ENCODE results near the gene WASL. TPM values are rescaled to one million over a fixed set of nuclear protein-coding genes. Genes with fewer than 3 reads are reported as not detected.

Gene WASL
- total RNA-seq, 2 experiments from 2014 or later: 5.8 to 5.9 TPM

DNA sequence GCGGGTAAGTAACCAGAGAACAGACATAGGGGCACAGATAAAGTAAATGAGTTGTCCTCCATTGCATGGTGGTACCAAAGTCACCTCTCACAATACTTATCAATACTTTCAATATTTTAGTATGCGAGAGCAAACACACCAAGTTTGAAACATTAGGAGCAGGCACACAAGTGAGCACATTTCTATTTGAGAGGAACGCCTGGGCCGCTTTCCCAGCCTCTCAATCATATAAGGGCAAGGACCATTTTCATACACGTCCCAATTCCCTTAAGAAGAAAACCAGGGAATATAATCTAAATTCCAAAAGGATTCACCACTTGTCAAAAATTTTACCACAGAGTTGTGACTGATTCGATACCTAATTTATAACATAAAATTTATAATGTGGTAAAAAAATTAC, 85.6 kb downstream of the WASL start:
- Mint-ChIP-seq H3K4me1 (ENCODE audit: low read depth) (no peaks in the 10 kb centered on the region), H3K27me3 (peaks cover 12% of the 10 kb centered on the region), H3K9me3 (no peaks in the 10 kb centered on the region), H3K27ac (no peak overlapping the region), H3K36me3 (ENCODE audit: low read depth) (no peaks in the 10 kb centered on the region), H3K4me3 (no peak overlapping the region)
- ATAC-seq: no peak
- POLR2A ChIA-PET: interaction anchor here (0.6 kb wide), 1 partner anchor 85 kb away, joined by 3 read pairs; no protein-coding TSS in a partner anchor
- no peak for DNase-seq
- TF ChIP-seq, protein P1, sequence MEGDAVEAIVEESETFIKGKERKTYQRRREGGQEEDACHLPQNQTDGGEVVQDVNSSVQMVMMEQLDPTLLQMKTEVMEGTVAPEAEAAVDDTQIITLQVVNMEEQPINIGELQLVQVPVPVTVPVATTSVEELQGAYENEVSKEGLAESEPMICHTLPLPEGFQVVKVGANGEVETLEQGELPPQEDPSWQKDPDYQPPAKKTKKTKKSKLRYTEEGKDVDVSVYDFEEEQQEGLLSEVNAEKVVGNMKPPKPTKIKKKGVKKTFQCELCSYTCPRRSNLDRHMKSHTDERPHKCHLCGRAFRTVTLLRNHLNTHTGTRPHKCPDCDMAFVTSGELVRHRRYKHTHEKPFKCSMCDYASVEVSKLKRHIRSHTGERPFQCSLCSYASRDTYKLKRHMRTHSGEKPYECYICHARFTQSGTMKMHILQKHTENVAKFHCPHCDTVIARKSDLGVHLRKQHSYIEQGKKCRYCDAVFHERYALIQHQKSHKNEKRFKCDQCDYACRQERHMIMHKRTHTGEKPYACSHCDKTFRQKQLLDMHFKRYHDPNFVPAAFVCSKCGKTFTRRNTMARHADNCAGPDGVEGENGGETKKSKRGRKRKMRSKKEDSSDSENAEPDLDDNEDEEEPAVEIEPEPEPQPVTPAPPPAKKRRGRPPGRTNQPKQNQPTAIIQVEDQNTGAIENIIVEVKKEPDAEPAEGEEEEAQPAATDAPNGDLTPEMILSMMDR (IDR thresholded peaks at IDR 0.05): no peak
- CTCF ChIA-PET: no interaction called here
- intact Hi-C loops (cut with micrococcal nuclease): no loop called here

DNA sequence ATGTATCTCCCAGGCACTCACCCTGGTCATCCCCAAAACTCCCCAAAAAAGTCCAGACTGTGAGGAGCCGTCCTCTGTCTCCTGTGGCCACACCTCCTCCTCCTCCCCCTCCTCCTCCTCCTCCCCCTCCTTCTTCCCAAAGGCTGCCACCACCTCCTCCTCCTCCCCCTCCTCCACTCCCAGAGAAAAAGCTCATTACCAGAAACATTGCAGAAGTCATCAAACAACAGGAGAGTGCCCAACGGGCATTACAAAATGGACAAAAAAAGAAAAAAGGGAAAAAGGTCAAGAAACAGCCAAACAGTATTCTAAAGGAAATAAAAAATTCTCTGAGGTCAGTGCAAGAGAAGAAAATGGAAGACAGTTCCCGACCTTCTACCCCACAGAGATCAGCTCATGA, 86.0 kb downstream of the WASL start:
- intact Hi-C loops (cut with micrococcal nuclease): no loop called here
- ChIA-PET POLR2A (interaction anchor here (0.6 kb wide), 1 partner anchor 85 kb away, joined by 3 read pairs; no protein-coding TSS in a partner anchor), CTCF (no interaction called here)
- H3K9me3 Mint-ChIP-seq: no peaks in the 10 kb centered on the region
- no peak overlapping the region for H3K4me3 Mint-ChIP-seq
- no peak for ATAC-seq
- no peaks in the 10 kb centered on the region for H3K36me3 Mint-ChIP-seq (ENCODE audit: low read depth)
- H3K27ac Mint-ChIP-seq: no peak overlapping the region
- peaks cover 14% of the 10 kb centered on the region for H3K27me3 Mint-ChIP-seq
- TF ChIP-seq, protein P1 (IDR thresholded peaks at IDR 0.05): no peak
- DNase-seq: no peak
- no peaks in the 10 kb centered on the region for H3K4me1 Mint-ChIP-seq (ENCODE audit: low read depth)

GRCh38 chr7:123662293-123662692, 86.5 kb downstream of the WASL start:
- Mint-ChIP-seq H3K27ac (no peak overlapping the region), H3K36me3 (ENCODE audit: low read depth) (no peaks in the 10 kb centered on the region), H3K27me3 (peaks cover 14% of the 10 kb centered on the region), H3K4me1 (ENCODE audit: low read depth) (no peaks in the 10 kb centered on the region), H3K9me3 (no peaks in the 10 kb centered on the region), H3K4me3 (no peak overlapping the region)
- intact Hi-C loops (cut with micrococcal nuclease): no loop called here
- ChIA-PET POLR2A (no interaction called here), CTCF (no interaction called here)
- no peak for ATAC-seq
- TF ChIP-seq, protein P1 (IDR thresholded peaks at IDR 0.05): no peak
- no peak for DNase-seq

- Mint-ChIP-seq H3K4me3 (no peak overlapping the region), H3K27ac (no peak overlapping the region), H3K9me3 (no peaks in the 10 kb centered on the region), H3K36me3 (ENCODE audit: low read depth) (no peaks in the 10 kb centered on the region), H3K4me1 (ENCODE audit: low read depth) (no peaks in the 10 kb centered on the region), H3K27me3 (peaks cover 16% of the 10 kb centered on the region)
- ChIA-PET CTCF (no interaction called here), POLR2A (no interaction called here)
- ATAC-seq: no peak
- no peak for DNase-seq
- intact Hi-C loops (cut with micrococcal nuclease): no loop called here
- TF ChIP-seq, protein P1 (IDR thresholded peaks at IDR 0.05): no peak
Observed at GRCh38 chr7:123661765-123662164, 87.0 kb downstream of the WASL start.

- ATAC-seq: no peak
- no peaks in the 10 kb centered on the region for H3K9me3 Mint-ChIP-seq
- no peaks in the 10 kb centered on the region for H3K36me3 Mint-ChIP-seq (ENCODE audit: low read depth)
- TF ChIP-seq, protein P1 (IDR thresholded peaks at IDR 0.05): no peak
- no peak overlapping the region for H3K27ac Mint-ChIP-seq
- peaks cover 16% of the 10 kb centered on the region for H3K27me3 Mint-ChIP-seq
- ChIA-PET POLR2A (no interaction called here), CTCF (no interaction called here)
- intact Hi-C loops (cut with micrococcal nuclease): no loop called here
- no peak overlapping the region for H3K4me3 Mint-ChIP-seq
- no peaks in the 10 kb centered on the region for H3K4me1 Mint-ChIP-seq (ENCODE audit: low read depth)
- DNase-seq: no peak
Observed at GRCh38 chr7:123660514-123661354, 88.1 kb downstream of the WASL start.

All from activated CD8-positive, alpha-beta T cell treated with anti-CD3 and anti-CD28 coated beads for 36 hours (primary cell).